ENCODE data around the gene CYB5R4.
"Not testable (repeated sequence)": the region's sequence is repeated elsewhere in the genome, so short reads cannot be mapped to it uniquely, and the experiment has no call there.

Gene CYB5R4

DNA sequence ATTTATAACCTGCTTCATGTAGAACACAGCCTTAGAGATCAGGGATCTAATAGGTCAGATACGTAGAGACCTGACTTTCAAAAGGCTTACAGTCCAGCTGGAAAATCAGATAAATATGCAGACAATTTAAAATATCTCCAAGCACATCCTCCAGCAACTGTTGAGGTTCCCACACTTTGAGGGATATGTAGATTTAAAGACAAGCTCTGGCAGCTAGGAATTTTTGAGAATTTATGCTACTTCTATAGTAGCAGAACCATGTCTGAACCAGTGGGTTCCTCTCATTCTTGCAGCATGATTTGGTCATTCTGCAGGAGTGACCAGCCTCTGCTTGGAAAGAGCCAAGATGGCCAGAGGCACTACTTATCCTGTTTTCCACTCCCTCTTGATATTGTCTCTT, 60.5 kb downstream of the CYB5R4 start:
- no peak overlapping the region for H3K4me3 Mint-ChIP-seq
- H3K36me3 Mint-ChIP-seq (ENCODE audit: low read depth): peaks cover 18% of the 10 kb centered on the region
- no peaks in the 10 kb centered on the region for H3K27me3 Mint-ChIP-seq (ENCODE audit: low read depth, poor library complexity)
- TF ChIP-seq CTCF (IDR thresholded peaks at IDR 0.05): no peak
- no peak for DNase-seq
- no peak overlapping the region for H3K27ac Mint-ChIP-seq
- H3K9me3 Mint-ChIP-seq: peaks cover 2% of the 10 kb centered on the region
- no peaks in the 10 kb centered on the region for H3K4me1 Mint-ChIP-seq

DNA sequence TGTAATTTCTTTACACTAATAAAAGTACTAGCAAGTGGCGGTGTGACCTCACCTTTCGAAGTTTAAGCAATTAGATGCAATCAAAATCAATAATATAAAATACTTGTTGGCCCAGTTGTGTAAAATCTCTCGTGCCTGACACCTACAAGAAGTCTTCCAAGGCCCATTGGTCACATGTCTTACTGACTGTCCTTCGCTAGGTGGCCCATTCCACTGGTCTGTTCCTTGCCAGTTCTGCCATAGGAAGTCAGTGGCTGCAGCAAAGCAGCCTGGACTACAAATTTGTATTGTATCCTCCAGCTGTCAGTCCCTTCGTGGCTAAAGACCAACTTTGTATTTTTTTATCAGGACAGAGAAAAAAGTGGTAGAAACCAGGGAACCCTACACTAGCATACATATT, 61.8 kb downstream of the CYB5R4 start:
- no peaks in the 10 kb centered on the region for H3K27me3 Mint-ChIP-seq (ENCODE audit: low read depth, poor library complexity)
- H3K27ac Mint-ChIP-seq: no peak overlapping the region
- no peak for DNase-seq
- H3K4me1 Mint-ChIP-seq: no peaks in the 10 kb centered on the region
- H3K4me3 Mint-ChIP-seq: no peak overlapping the region
- peaks cover 3% of the 10 kb centered on the region for H3K9me3 Mint-ChIP-seq
- peaks cover 30% of the 10 kb centered on the region for H3K36me3 Mint-ChIP-seq (ENCODE audit: low read depth)
- TF ChIP-seq CTCF (IDR thresholded peaks at IDR 0.05): no peak

GRCh38 chr6:83927470-83927869, 68.0 kb downstream of the CYB5R4 start:
- Mint-ChIP-seq H3K27me3 (ENCODE audit: low read depth, poor library complexity) (no peaks in the 10 kb centered on the region), H3K4me1 (peaks cover 18% of the 10 kb centered on the region), H3K9me3 (peaks cover 3% of the 10 kb centered on the region), H3K27ac (peak overlapping the region; percentile 98), H3K4me3 (no peak overlapping the region), H3K36me3 (ENCODE audit: low read depth) (peaks cover 43% of the 10 kb centered on the region)
- no peak for TF ChIP-seq CTCF (IDR thresholded peaks at IDR 0.05)
- no peak for DNase-seq

DNA sequence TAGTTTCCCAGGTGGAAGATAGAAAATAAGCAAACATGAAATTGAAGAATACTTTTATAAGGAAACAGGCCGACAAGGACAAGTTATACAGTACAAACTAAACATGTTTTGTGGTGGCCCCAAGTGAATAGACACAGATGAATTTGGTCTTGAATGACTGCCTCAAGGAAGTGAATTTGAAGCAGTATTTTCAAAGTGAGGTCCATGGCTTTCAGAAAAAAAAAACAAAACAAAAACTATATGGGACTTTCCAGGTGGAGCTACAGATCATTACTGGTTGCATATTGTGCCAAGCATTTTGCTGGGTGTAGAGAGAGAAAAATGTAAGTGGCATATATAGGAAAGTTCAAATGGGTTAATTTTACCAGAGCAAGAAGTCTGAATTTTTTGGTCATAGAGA, 68.8 kb downstream of the CYB5R4 start:
- TF ChIP-seq CTCF (IDR thresholded peaks at IDR 0.05): no peak
- H3K27me3 Mint-ChIP-seq (ENCODE audit: low read depth, poor library complexity): no peaks in the 10 kb centered on the region
- peaks cover 3% of the 10 kb centered on the region for H3K9me3 Mint-ChIP-seq
- peaks cover 18% of the 10 kb centered on the region for H3K4me1 Mint-ChIP-seq
- no peak overlapping the region for H3K27ac Mint-ChIP-seq
- H3K36me3 Mint-ChIP-seq (ENCODE audit: low read depth): peaks cover 40% of the 10 kb centered on the region
- no peak for DNase-seq
- no peak overlapping the region for H3K4me3 Mint-ChIP-seq

DNA sequence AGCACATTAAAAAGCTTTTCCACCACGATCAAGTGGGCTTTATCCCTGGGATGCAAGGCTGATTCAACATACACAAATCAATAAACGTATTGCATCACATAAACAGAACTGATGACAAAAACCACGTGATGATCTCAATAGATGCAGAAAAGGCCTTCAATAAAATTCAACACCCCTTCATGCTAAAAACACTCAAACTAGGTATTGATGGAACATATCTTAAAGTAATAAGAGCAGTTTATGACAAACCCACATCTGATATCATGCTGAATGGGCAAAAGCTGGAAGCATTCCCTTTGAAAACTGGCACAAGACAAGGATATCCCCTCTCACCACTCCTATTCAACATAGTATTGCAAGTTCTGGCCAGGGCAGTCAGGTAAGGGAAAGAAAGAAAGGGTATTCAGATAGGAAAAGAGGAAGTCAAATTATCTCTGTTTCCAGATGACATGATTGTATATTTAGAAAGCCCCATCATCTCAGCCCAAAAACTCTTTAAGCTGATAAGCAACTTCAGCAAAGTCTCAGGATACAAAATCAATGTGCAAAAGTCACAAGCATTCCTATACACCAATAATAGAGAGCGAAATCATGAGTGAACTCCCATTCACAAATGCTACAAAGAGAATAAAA, 86.8 kb downstream of the CYB5R4 start:
- DNase-seq; H3K27me3 Mint-ChIP-seq (ENCODE audit: low read depth, poor library complexity); H3K4me1 Mint-ChIP-seq; H3K27ac Mint-ChIP-seq; H3K4me3 Mint-ChIP-seq: not testable (repeated sequence)
- peaks cover 65% of the 10 kb centered on the region for H3K9me3 Mint-ChIP-seq
- H3K36me3 Mint-ChIP-seq (ENCODE audit: low read depth): peaks cover 54% of the 10 kb centered on the region

GRCh38 chr6:83947983-83948382, 88.5 kb downstream of the CYB5R4 start:
- not testable (repeated sequence) for H3K4me3 Mint-ChIP-seq; H3K27ac Mint-ChIP-seq; DNase-seq; H3K4me1 Mint-ChIP-seq; H3K27me3 Mint-ChIP-seq (ENCODE audit: low read depth, poor library complexity)
- Mint-ChIP-seq H3K9me3 (peaks cover 56% of the 10 kb centered on the region), H3K36me3 (ENCODE audit: low read depth) (peaks cover 39% of the 10 kb centered on the region)

DNA sequence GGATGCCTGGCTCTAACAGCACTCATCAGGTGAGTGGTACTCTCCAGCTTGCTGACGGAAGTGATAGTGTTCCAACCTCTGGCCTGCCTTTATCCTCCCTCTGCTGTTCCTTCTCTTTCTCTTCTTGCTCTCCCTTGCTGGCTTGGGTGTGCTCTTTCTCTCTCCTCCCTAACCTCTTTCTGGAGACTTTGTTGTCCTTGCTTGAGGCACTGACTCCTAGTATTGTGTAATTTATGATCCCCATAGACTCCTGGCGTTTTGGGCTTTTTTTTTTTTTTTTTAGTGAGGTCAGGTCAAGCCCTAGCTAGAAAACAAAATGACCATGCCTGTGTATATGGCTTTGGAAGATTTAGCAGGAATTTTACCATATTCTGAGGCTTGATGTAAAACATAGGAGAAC, 89.4 kb downstream of the CYB5R4 start:
- Mint-ChIP-seq H3K4me3 (no peak overlapping the region), H3K9me3 (peaks cover 48% of the 10 kb centered on the region), H3K36me3 (ENCODE audit: low read depth) (peaks cover 30% of the 10 kb centered on the region), H3K27me3 (ENCODE audit: low read depth, poor library complexity) (peaks cover 6% of the 10 kb centered on the region), H3K4me1 (peaks cover 12% of the 10 kb centered on the region), H3K27ac (peak overlapping the region; percentile 3)
- TF ChIP-seq CTCF (IDR thresholded peaks at IDR 0.05): no peak
- no peak for DNase-seq

DNA sequence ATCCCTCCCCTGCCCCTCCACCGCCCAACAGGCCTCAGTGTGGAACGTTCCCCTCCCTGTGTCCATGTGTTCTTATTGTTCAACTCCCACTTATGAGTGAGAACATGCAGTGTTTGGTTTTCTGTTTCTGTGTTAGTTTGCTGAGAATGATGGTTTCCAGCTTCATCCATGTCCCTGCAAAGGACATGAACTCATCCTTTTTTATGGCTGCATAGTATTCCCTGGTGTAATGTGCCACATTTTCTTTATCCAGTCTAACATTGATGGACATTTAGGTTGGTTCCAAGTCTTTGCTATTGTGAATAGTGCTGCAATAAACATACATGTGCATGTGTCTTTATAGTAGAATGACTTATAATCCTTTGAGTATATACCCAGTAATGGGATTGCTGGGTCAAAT, 91.9 kb downstream of the CYB5R4 start:
- Mint-ChIP-seq H3K9me3 (peaks cover 23% of the 10 kb centered on the region), H3K4me1 (peaks cover 12% of the 10 kb centered on the region), H3K36me3 (ENCODE audit: low read depth) (peaks cover 23% of the 10 kb centered on the region)
- DNase-seq; H3K4me3 Mint-ChIP-seq; H3K27ac Mint-ChIP-seq; H3K27me3 Mint-ChIP-seq (ENCODE audit: low read depth, poor library complexity): not testable (repeated sequence)
